Thyroid gland (tissue), 4 donors: ENCODE data around the gene TESPA1.

ENCODE experiments used
- CTCF ChIP-seq, 6 experiments: fragments of 200-600 bp in 3 of 6; fragments of 450-650 bp in 3 of 6; sonication (generic) in 3 of 6; IDR thresholded peaks; one replicate each; pipeline ENCODE4 v1.5.1; 2016 to 2019; ENCODE audit warnings: antibody characterized with exemption in 6 of 6, mild to moderate bottlenecking in 2 of 6, inconsistent platforms in 1 of 6, moderate library complexity in 1 of 6
- POLR2A ChIP-seq, 2 donors: fragments of 450-650 bp; IDR thresholded peaks; one replicate each; pipeline ENCODE4 v1.6.1; 2017; ENCODE audit warnings: antibody characterized with exemption in 2 of 2, mild to moderate bottlenecking in 2 of 2, moderate library complexity in 1 of 2

- no peak for TF ChIP-seq CTCF (IDR thresholded peaks at IDR 0.05)
- TF ChIP-seq POLR2A (IDR thresholded peaks at IDR 0.05), result no peak
Observed at GRCh38 chr12:54975875-54976274, 8.7 kb downstream of the TESPA1 start.
